Measurements from ENCODE around the gene LRRC31.

DNA sequence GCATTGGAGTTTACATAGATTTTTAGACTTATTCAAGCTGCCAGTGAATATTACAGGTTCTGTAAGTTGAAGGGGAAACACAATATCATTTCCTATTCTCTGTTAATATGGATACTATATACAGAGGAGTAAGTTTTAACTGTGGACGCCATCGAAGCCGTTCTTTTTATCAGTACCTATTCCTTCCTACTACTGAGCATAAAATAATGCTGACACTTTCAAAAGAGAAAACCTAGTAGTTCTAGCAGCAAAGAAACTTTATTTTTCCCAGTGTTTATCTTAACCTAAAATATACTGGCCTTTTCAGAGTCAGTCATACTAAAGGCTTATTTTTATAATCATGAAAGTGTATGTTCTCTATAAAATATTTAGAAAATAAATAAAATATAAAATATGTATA lies 14.2 kb downstream of the LRRC31 start:
- TF ChIP-seq, protein P1, sequence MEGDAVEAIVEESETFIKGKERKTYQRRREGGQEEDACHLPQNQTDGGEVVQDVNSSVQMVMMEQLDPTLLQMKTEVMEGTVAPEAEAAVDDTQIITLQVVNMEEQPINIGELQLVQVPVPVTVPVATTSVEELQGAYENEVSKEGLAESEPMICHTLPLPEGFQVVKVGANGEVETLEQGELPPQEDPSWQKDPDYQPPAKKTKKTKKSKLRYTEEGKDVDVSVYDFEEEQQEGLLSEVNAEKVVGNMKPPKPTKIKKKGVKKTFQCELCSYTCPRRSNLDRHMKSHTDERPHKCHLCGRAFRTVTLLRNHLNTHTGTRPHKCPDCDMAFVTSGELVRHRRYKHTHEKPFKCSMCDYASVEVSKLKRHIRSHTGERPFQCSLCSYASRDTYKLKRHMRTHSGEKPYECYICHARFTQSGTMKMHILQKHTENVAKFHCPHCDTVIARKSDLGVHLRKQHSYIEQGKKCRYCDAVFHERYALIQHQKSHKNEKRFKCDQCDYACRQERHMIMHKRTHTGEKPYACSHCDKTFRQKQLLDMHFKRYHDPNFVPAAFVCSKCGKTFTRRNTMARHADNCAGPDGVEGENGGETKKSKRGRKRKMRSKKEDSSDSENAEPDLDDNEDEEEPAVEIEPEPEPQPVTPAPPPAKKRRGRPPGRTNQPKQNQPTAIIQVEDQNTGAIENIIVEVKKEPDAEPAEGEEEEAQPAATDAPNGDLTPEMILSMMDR (CRISPR knock-in tag; IDR thresholded peaks at IDR 0.05) = no peak
- TF ChIP-seq HIVEP1 (CRISPR knock-in tag; IDR thresholded peaks at IDR 0.05) = no peak
- TF ChIP-seq ZNF335 (CRISPR knock-in tag; IDR thresholded peaks at IDR 0.05) = no peak
- TF ChIP-seq KAT7 (CRISPR knock-in tag; IDR thresholded peaks at IDR 0.05; ENCODE audit: borderline replicate concordance) = no peak
- no peak for TF ChIP-seq ZNF788 (CRISPR knock-in tag; IDR thresholded peaks at IDR 0.05; ENCODE audit: borderline replicate concordance)
- no peak for TF ChIP-seq POLR2A (IDR thresholded peaks at IDR 0.05; ENCODE audit: insufficient read depth in 1 of 2, low read depth in 2 of 2, low read length in 2 of 2)
- TF ChIP-seq GABPA (IDR thresholded peaks at IDR 0.05; ENCODE audit: low read depth, low read length) = no peak
- no peak for TF ChIP-seq GABPA (CRISPR knock-in tag; IDR thresholded peaks at IDR 0.05; ENCODE audit: low read depth)
- TF ChIP-seq ZSCAN29 (CRISPR knock-in tag; conservative IDR thresholded peaks at IDR 0.05) = no peak
- TF ChIP-seq RAD21 (CRISPR knock-in tag; IDR thresholded peaks at IDR 0.05) = no peak
- no peak for TF ChIP-seq ZNF660 (CRISPR knock-in tag; IDR thresholded peaks at IDR 0.05; ENCODE audit: borderline replicate concordance, low read depth)
- TF ChIP-seq ZNF343 (CRISPR knock-in tag; IDR thresholded peaks at IDR 0.05) = no peak
- TF ChIP-seq SKI (IDR thresholded peaks at IDR 0.05; ENCODE audit: partially characterized antibody) = no peak
- TF ChIP-seq U2AF2 (IDR thresholded peaks at IDR 0.05; ENCODE audit: low read depth, low read length) = no peak
- TF ChIP-seq TCF12 (IDR thresholded peaks at IDR 0.05) = no peak
- no peak for TF ChIP-seq TCF12 (CRISPR knock-in tag; IDR thresholded peaks at IDR 0.05)
